Heart left ventricle (tissue), 13 donors: ENCODE measurements around the gene CNPY3.

Experiments
- CTCF ChIP-seq, 12 donors: fragments of 200-600 bp; sonication (generic) in 4 of 12; IDR thresholded peaks; one replicate each; pipeline versions ENCODE4 v1.5.0 to v1.8.0; 2018 to 2022; ENCODE audit warnings: antibody characterized with exemption in 12 of 12, mild to moderate bottlenecking in 5 of 12
- POLR2A ChIP-seq, 2 donors: fragments of 450-650 bp; IDR thresholded peaks; one replicate each; pipeline ENCODE4 v1.6.1; 2017; ENCODE audit warnings: antibody characterized with exemption in 2 of 2, mild to moderate bottlenecking in 2 of 2, moderate library complexity in 2 of 2
- donor health status: ischemic (EF 13 %, LVEDD 7.1; RV severe dilation, severe dysfunction).
- donor health status: DM: no; HTN: yes; CAD: no.
- donor health status: DM: no; HTN: no; CAD: no.
- donor health status: ischemic (EF 25% LVEDD 6.9; RV normal size, moderate dysfunction).
- donor health status: ischemic (EF 25% LVEDD 5.7; RV mildly dilated, moderate dysfunction).
- donor health status: ischemic (EF 35%, LVEDD 5.7; RV mildly dilated, moderate dysfunction).
- donor health status: nonischemic (EF 11% LVEDD 7.7; RV severe dilation, severe dysfunction).
- donor health status: DM: yes; HTN: yes; CAD: no.
- donor health status: PGD.
- donor health status: ischemic (EF 29% LVEDD 5.4; RV normal size, mild dysfunction).
- donor health status: nonischemic (EF 23%, LVEDD 6.1; RV moderate dilation, normal function).

GRCh38 chr6:42923666-42924065 is 5.6 kb upstream of the CNPY3 start:
- TF ChIP-seq CTCF (IDR thresholded peaks at IDR 0.05) (no peak), POLR2A (IDR thresholded peaks at IDR 0.05) (no peak)
